ENCODE data around the gene CHMP4B. TPM values are rescaled to one million over a fixed set of nuclear protein-coding genes. Genes with fewer than 3 reads are reported as not detected.

Gene CHMP4B
- total RNA-seq, 2 donors from 2014 or later: 102 to 104 TPM

- DNase-seq: no peak
- Mint-ChIP-seq H3K9me3 (no peaks in the 10 kb centered on the region), H3K36me3 (ENCODE audit: insufficient read depth in 2 of 2) (peaks cover 2 to 5% of the 10 kb centered on the region in 2 donors), H3K27me3 (ENCODE audit: low read depth) (no peaks in the 10 kb centered on the region), H3K4me3 (no peak overlapping the region), H3K4me1 (ENCODE audit: low read depth) (peaks cover 72% of the 10 kb centered on the region), H3K27ac (no peak overlapping the region)
- ATAC-seq (replicated peaks in 1 of 2): no peak
Observed at GRCh38 chr20:33840759-33841435, 29.7 kb downstream of the CHMP4B start.

- ATAC-seq (replicated peaks in 1 of 2) (no peak), DNase-seq (no peak)
- Mint-ChIP-seq H3K36me3 (ENCODE audit: insufficient read depth in 2 of 2) (peaks cover 2% of the 10 kb centered on the region in 2 donors), H3K27ac (no peak overlapping the region), H3K4me3 (no peak overlapping the region), H3K4me1 (ENCODE audit: low read depth) (peaks cover 72% of the 10 kb centered on the region), H3K9me3 (no peaks in the 10 kb centered on the region), H3K27me3 (ENCODE audit: low read depth) (no peaks in the 10 kb centered on the region)
Observed at GRCh38 chr20:33841436-33841799, 30.3 kb downstream of the CHMP4B start.

- Mint-ChIP-seq H3K27me3 (ENCODE audit: low read depth) (no peaks in the 10 kb centered on the region), H3K36me3 (ENCODE audit: insufficient read depth in 2 of 2) (peaks cover 2% of the 10 kb centered on the region in 2 donors), H3K27ac (no peak overlapping the region), H3K4me1 (ENCODE audit: low read depth) (peaks cover 72% of the 10 kb centered on the region), H3K4me3 (no peak overlapping the region), H3K9me3 (no peaks in the 10 kb centered on the region)
- no peak for ATAC-seq (replicated peaks in 1 of 2)
- no peak for DNase-seq
Observed at GRCh38 chr20:33842346-33842745, 31.2 kb downstream of the CHMP4B start.

- DNase-seq (no peak), ATAC-seq (replicated peaks in 1 of 2) (no peak)
- Mint-ChIP-seq H3K4me1 (ENCODE audit: low read depth) (peaks cover 74% of the 10 kb centered on the region), H3K4me3 (no peak overlapping the region), H3K27ac (no peak overlapping the region), H3K9me3 (no peaks in the 10 kb centered on the region), H3K36me3 (ENCODE audit: insufficient read depth in 2 of 2) (peaks cover 2% of the 10 kb centered on the region in 2 donors), H3K27me3 (ENCODE audit: low read depth) (no peaks in the 10 kb centered on the region)
Observed at GRCh38 chr20:33843050-33843449, 31.9 kb downstream of the CHMP4B start.

- H3K27ac Mint-ChIP-seq: no peak overlapping the region
- H3K9me3 Mint-ChIP-seq: no peaks in the 10 kb centered on the region
- DNase-seq (peak; percentile 17 to 26), ATAC-seq (replicated peaks in 1 of 2) (peak; percentile 84 to 88)
- H3K4me3 Mint-ChIP-seq: peak overlapping the region; percentile 5 to 25
- peaks cover 82% of the 10 kb centered on the region for H3K4me1 Mint-ChIP-seq (ENCODE audit: low read depth)
- peaks cover 2% of the 10 kb centered on the region in 2 donors for H3K36me3 Mint-ChIP-seq (ENCODE audit: insufficient read depth in 2 of 2)
- H3K27me3 Mint-ChIP-seq (ENCODE audit: low read depth): no peaks in the 10 kb centered on the region
Observed at GRCh38 chr20:33843854-33844253, 32.7 kb downstream of the CHMP4B start.

GRCh38 chr20:33846291-33846935 is 35.3 kb downstream of the CHMP4B start:
- H3K27me3 Mint-ChIP-seq (ENCODE audit: low read depth): no peaks in the 10 kb centered on the region
- peaks cover 2 to 5% of the 10 kb centered on the region in 2 donors for H3K36me3 Mint-ChIP-seq (ENCODE audit: insufficient read depth in 2 of 2)
- H3K27ac Mint-ChIP-seq: peak overlapping the region; percentile 47
- peaks cover 92% of the 10 kb centered on the region for H3K4me1 Mint-ChIP-seq (ENCODE audit: low read depth)
- H3K9me3 Mint-ChIP-seq: no peaks in the 10 kb centered on the region
- ATAC-seq (replicated peaks in 1 of 2) (no peak), DNase-seq (no peak)
- H3K4me3 Mint-ChIP-seq: no peak overlapping the region

- Mint-ChIP-seq H3K27me3 (ENCODE audit: low read depth) (no peaks in the 10 kb centered on the region), H3K36me3 (ENCODE audit: insufficient read depth in 2 of 2) (peaks cover 2 to 5% of the 10 kb centered on the region in 2 donors), H3K9me3 (no peaks in the 10 kb centered on the region), H3K4me1 (ENCODE audit: low read depth) (peaks cover 92% of the 10 kb centered on the region), H3K27ac (peak overlapping the region; percentile 3), H3K4me3 (no peak overlapping the region)
- no peak for DNase-seq
- ATAC-seq (replicated peaks in 1 of 2): no peak
Observed at GRCh38 chr20:33847006-33847405, 35.9 kb downstream of the CHMP4B start.

GRCh38 chr20:33848391-33848790 is 37.2 kb downstream of the CHMP4B start:
- Mint-ChIP-seq H3K4me3 (no peak overlapping the region), H3K9me3 (no peaks in the 10 kb centered on the region), H3K36me3 (ENCODE audit: insufficient read depth in 2 of 2) (peaks cover 4 to 12% of the 10 kb centered on the region in 2 donors), H3K27me3 (ENCODE audit: low read depth) (no peaks in the 10 kb centered on the region), H3K4me1 (ENCODE audit: low read depth) (peaks cover 92% of the 10 kb centered on the region), H3K27ac (no peak overlapping the region)
- DNase-seq: no peak
- no peak for ATAC-seq (replicated peaks in 1 of 2)

GRCh38 chr20:33850159-33850558 is 39.0 kb downstream of the CHMP4B start:
- Mint-ChIP-seq H3K36me3 (ENCODE audit: insufficient read depth in 2 of 2) (peaks cover 4 to 22% of the 10 kb centered on the region in 2 donors), H3K27ac (no peak overlapping the region), H3K9me3 (no peaks in the 10 kb centered on the region), H3K4me1 (ENCODE audit: low read depth) (peaks cover 80% of the 10 kb centered on the region), H3K4me3 (no peak overlapping the region), H3K27me3 (ENCODE audit: low read depth) (no peaks in the 10 kb centered on the region)
- ATAC-seq (replicated peaks in 1 of 2) (no peak), DNase-seq (no peak)

- DNase-seq (no peak), ATAC-seq (replicated peaks in 1 of 2) (no peak)
- Mint-ChIP-seq H3K36me3 (ENCODE audit: insufficient read depth in 2 of 2) (peaks cover 2 to 22% of the 10 kb centered on the region in 2 donors), H3K27ac (peak overlapping the region; percentile 3), H3K4me3 (no peak overlapping the region), H3K9me3 (no peaks in the 10 kb centered on the region), H3K4me1 (ENCODE audit: low read depth) (peaks cover 62% of the 10 kb centered on the region), H3K27me3 (ENCODE audit: low read depth) (no peaks in the 10 kb centered on the region)
Observed at GRCh38 chr20:33851842-33852466, 40.8 kb downstream of the CHMP4B start.

- peaks cover 2 to 26% of the 10 kb centered on the region in 2 donors for H3K36me3 Mint-ChIP-seq (ENCODE audit: insufficient read depth in 2 of 2)
- peaks cover 59% of the 10 kb centered on the region for H3K4me1 Mint-ChIP-seq (ENCODE audit: low read depth)
- ATAC-seq (replicated peaks in 1 of 2) (peak; percentile 17 to 37), DNase-seq (no peak)
- H3K9me3 Mint-ChIP-seq: no peaks in the 10 kb centered on the region
- H3K4me3 Mint-ChIP-seq: peak overlapping the region; percentile 2 to 42
- H3K27me3 Mint-ChIP-seq (ENCODE audit: low read depth): no peaks in the 10 kb centered on the region
- no peak overlapping the region for H3K27ac Mint-ChIP-seq
Observed at GRCh38 chr20:33852626-33853506, 41.7 kb downstream of the CHMP4B start.

- DNase-seq: peak; percentile 12 to 36
- Mint-ChIP-seq H3K4me3 (peak overlapping the region; percentile 2 to 42), H3K27ac (no peak overlapping the region), H3K9me3 (no peaks in the 10 kb centered on the region), H3K4me1 (ENCODE audit: low read depth) (peaks cover 60% of the 10 kb centered on the region), H3K36me3 (ENCODE audit: insufficient read depth in 2 of 2) (peaks cover 2 to 28% of the 10 kb centered on the region in 2 donors), H3K27me3 (ENCODE audit: low read depth) (no peaks in the 10 kb centered on the region)
- ATAC-seq (replicated peaks in 1 of 2): peak; percentile 65 to 83
Observed at GRCh38 chr20:33853507-33853813, 42.3 kb downstream of the CHMP4B start.
